ENCODE results near the gene CDH13. TPM values are rescaled to one million over a fixed set of nuclear protein-coding genes. Genes with fewer than 3 reads are reported as not detected.

CDH13 gene
- total and polyA plus RNA-seq, 2 of the 8 experiments (the other 6 are each of a cell fraction or from before 2014, with no cell fraction given): 2.3 to 2.4 TPM

GRCh38 chr16:82891424-82891823 is 264.7 kb downstream of the CDH13 start:
- Histone ChIP-seq H3K36me3 (ENCODE audit: control insufficient read depth in 2 of 4, insufficient read depth in 4 of 4, low read length in 3 of 4) (no peaks in the 10 kb centered on the region), H3K4me1 (replicated peaks in 1 of 4; ENCODE audit: control insufficient read depth in 3 of 4, insufficient read depth in 4 of 4, low read length in 3 of 4) (peaks cover 0 to 3% (median under 1%) of the 10 kb centered on the region in 4 experiments; a peak in 1 of 7 replicates), H3K23me2 (ENCODE audit: low read depth, low read length) (no peaks in the 10 kb centered on the region), H3K79me2 (ENCODE audit: control insufficient read depth in 1 of 2, insufficient read depth in 2 of 2, low read length in 2 of 2) (no peaks in the 10 kb centered on the region), H2BK15ac (ENCODE audit: low read length) (no peak overlapping the region), H3K14ac (ENCODE audit: insufficient read length) (no peak overlapping the region), H3K4ac (replicated peaks; ENCODE audit: insufficient read length, low read depth, low read length) (no peak overlapping the region), H3K9me3 (ENCODE audit: insufficient read depth in 2 of 2, low read depth in 1 of 2, low read length in 1 of 2) (no peaks in the 10 kb centered on the region), H3K56ac (replicated peaks; ENCODE audit: insufficient read length, low read depth, low read length) (no peak overlapping the region), H2BK5ac (ENCODE audit: low read depth, low read length) (no peak overlapping the region), H2AK5ac (ENCODE audit: low read depth, low read length) (no peak overlapping the region), H3K9ac (replicated peaks in 1 of 4; ENCODE audit: extremely low read depth in 1 of 4, low read depth in 3 of 4, low read length in 3 of 4) (no peak overlapping the region), H4K20me1 (replicated peaks in 1 of 2; ENCODE audit: control insufficient read depth in 1 of 2, insufficient read depth in 2 of 2, low read length in 2 of 2) (no peaks in the 10 kb centered on the region), H3K23ac (ENCODE audit: insufficient read length) (no peak overlapping the region), H3K27me3 (replicated peaks in 1 of 4; ENCODE audit: control insufficient read depth in 3 of 4, extremely low read depth in 1 of 4, insufficient read depth in 3 of 4, low read length in 3 of 4) (no peaks in the 10 kb centered on the region), H3K4me3 (ENCODE audit: extremely low read depth in 1 of 4, insufficient read depth in 2 of 4, low read depth in 3 of 4, low read length in 4 of 4) (no peak overlapping the region), H3K18ac (ENCODE audit: extremely low read depth, low read length) (no peak overlapping the region), H3K79me1 (ENCODE audit: low read depth, low read length) (no peaks in the 10 kb centered on the region), H2BK120ac (replicated peaks; ENCODE audit: low read depth, low read length) (no peak overlapping the region), H4K8ac (ENCODE audit: extremely low read depth, insufficient read depth, low read length) (no peak overlapping the region), H2AFZ (ENCODE audit: low read length) (no peak overlapping the region), H2BK20ac (ENCODE audit: low read length) (no peak overlapping the region), H3K4me2 (ENCODE audit: insufficient read depth in 1 of 2, low read depth in 2 of 2, low read length in 2 of 2) (no peak overlapping the region), H3K27ac (ENCODE audit: low read depth, low read length) (no peak overlapping the region), H4K5ac (ENCODE audit: insufficient read length, low read depth, low read length) (no peak overlapping the region), H4K91ac (replicated peaks; ENCODE audit: insufficient read length, low read length) (no peak overlapping the region), H2BK12ac (ENCODE audit: low read depth, low read length) (no peak overlapping the region)
- FAIRE-seq (no peak), DNase-seq (ENCODE audit: low read depth in 1 of 2, low spot score in 2 of 2) (no peak)
- POLR2A ChIA-PET (ENCODE audit: partially characterized antibody): no interaction called here
- TF ChIP-seq SP2 (IDR thresholded peaks at IDR 0.05; ENCODE audit: low read length) (no peak), SIRT6 (IDR thresholded peaks at IDR 0.05; ENCODE audit: low read length) (no peak), RAD21 (IDR thresholded peaks at IDR 0.05 in 1 of 2, conservative IDR thresholded peaks at IDR 0.05 in 1 of 2; ENCODE audit: low read depth in 2 of 2, low read length in 2 of 2) (no peak), RNF2 (IDR thresholded peaks at IDR 0.05; ENCODE audit: borderline replicate concordance, low read depth, low read length, missing control alignments, poor library complexity, severe bottlenecking) (no peak), EP300 (IDR thresholded peaks at IDR 0.05; ENCODE audit: borderline replicate concordance in 1 of 2, low read depth in 2 of 2, low read length in 2 of 2) (no peak), ATF3 (IDR thresholded peaks at IDR 0.05; ENCODE audit: insufficient read depth, low read depth, low read length) (no peak), CBX8 (IDR thresholded peaks at IDR 0.05; ENCODE audit: borderline replicate concordance, low read depth, low read length) (no peak)
- CTCF ChIA-PET (ENCODE audit: partially characterized antibody): interaction anchor here (0.6 kb wide), 1 partner anchor 251 kb away, joined by 3 read pairs; no protein-coding TSS in a partner anchor
- WGBS, 2 experiments (ENCODE audit: extremely low coverage in 1 of 2, insufficient coverage in 1 of 2, insufficient read length in 1 of 2, insufficient replicate concordance in 2 of 2, low coverage in 1 of 2, low lambda C conversion rate in 2 of 2, missing lambda C conversion rate in 1 of 2): 94% methylated on average over 3 of the region's 3 CpGs; no CpG with 5 or more reads in 1 of the 2 experiments
